HCEC 1CT (cell line): Measurements from ENCODE around the gene SFXN5.

Experiments used
- DNase-seq: peaks from one replicate; pipeline ENCODE4 v3.0.0-alpha.2; 2017

SFXN5 gene

GRCh38 chr2:72934683-72935610, 136.6 kb downstream of the SFXN5 start:
- no peak for DNase-seq

- DNase-seq, result no peak
Measured at GRCh38 chr2:72933646-72934151, 137.8 kb downstream of the SFXN5 start.

GRCh38 chr2:72933207-72933606, 138.3 kb downstream of the SFXN5 start:
- no peak for DNase-seq

GRCh38 chr2:72932805-72933204, 138.7 kb downstream of the SFXN5 start:
- DNase-seq, result no peak

- DNase-seq, result peak; percentile 9
Measured at GRCh38 chr2:72932045-72932740, 139.3 kb downstream of the SFXN5 start.

- DNase-seq, result peak; percentile 29
Measured at GRCh38 chr2:72931280-72931910, 140.1 kb downstream of the SFXN5 start.

GRCh38 chr2:72929010-72929409, 142.5 kb downstream of the SFXN5 start:
- DNase-seq, result no peak

- no peak for DNase-seq
Measured at GRCh38 chr2:72927619-72928550, 143.6 kb downstream of the SFXN5 start.

GRCh38 chr2:72926811-72927465, 144.6 kb downstream of the SFXN5 start:
- no peak for DNase-seq

- no peak for DNase-seq
Measured at GRCh38 chr2:72926368-72926767, 145.1 kb downstream of the SFXN5 start.

GRCh38 chr2:72925328-72925943, 146.1 kb downstream of the SFXN5 start:
- no peak for DNase-seq

GRCh38 chr2:72924353-72925240, 146.9 kb downstream of the SFXN5 start:
- DNase-seq, result no peak

GRCh38 chr2:72923833-72924352, 147.6 kb downstream of the SFXN5 start:
- no peak for DNase-seq

- DNase-seq, result no peak
Measured at GRCh38 chr2:72921853-72922252, 149.7 kb downstream of the SFXN5 start.

GRCh38 chr2:72921088-72921851, 150.2 kb downstream of the SFXN5 start:
- no peak for DNase-seq

- DNase-seq, result no peak
Measured at GRCh38 chr2:72920318-72921087, 151.0 kb downstream of the SFXN5 start.

- no peak for DNase-seq
Measured at GRCh38 chr2:72919414-72920317, 151.8 kb downstream of the SFXN5 start.
